Gastroesophageal sphincter (tissue), 4 donors: Measurements from ENCODE around the gene PIGB. TPM values are rescaled to one million over a fixed set of nuclear protein-coding genes. Genes with fewer than 3 reads are reported as not detected.
"Not testable (repeated sequence)": the region's sequence is repeated elsewhere in the genome, so short reads cannot be mapped to it uniquely, and the experiment has no call there.

ENCODE experiments used
- ATAC-seq: fragments of 150-250 bp; one replicate; pipeline ENCODE4 v1.9.1; 2016; ENCODE audit warnings: mild to moderate bottlenecking, moderate library complexity
- H3K27ac ChIP-seq, 4 donors: fragments of 200-600 bp; sonication (generic) in 3 of 4; 1 replicate in 3 of 4; 2 replicates in 1 of 4; pipeline ENCODE4 v1.5.1; 2016 to 2019
- H3K27me3 ChIP-seq: fragments of 200-600 bp; sonication (generic); one replicate; pipeline ENCODE4 v1.5.1; 2019
- H3K36me3 ChIP-seq, 2 donors: fragments of 200-600 bp; sonication (generic); one replicate each; pipeline ENCODE4 v1.5.1; 2019; ENCODE audit warnings: control low read depth in 1 of 2
- H3K4me1 ChIP-seq, 3 donors: fragments of 200-600 bp; sonication (generic); 1 replicate in 2 of 3; 2 replicates in 1 of 3; pipeline ENCODE4 v1.5.1; 2016 to 2019; ENCODE audit warnings: control low read depth in 2 of 3
- H3K4me3 ChIP-seq, 2 donors: fragments of 200-600 bp; sonication (generic); one replicate each; pipeline ENCODE4 v1.5.1; 2019; ENCODE audit warnings: mild to moderate bottlenecking in 1 of 2, moderate library complexity in 1 of 2
- H3K9me3 ChIP-seq, 3 donors: fragments of 200-600 bp; sonication (generic); one replicate each; pipeline ENCODE4 v1.5.1; 2017 to 2019; ENCODE audit warnings: control low read depth in 2 of 3
- EP300 ChIP-seq: sonication (generic); formaldehyde crosslinking; IDR thresholded peaks from one replicate; pipeline ENCODE4 v1.6.1; 2017; ENCODE audit warnings: antibody characterized with exemption, mild to moderate bottlenecking
- POLR2A ChIP-seq, 2 donors: fragments of 450-650 bp; IDR thresholded peaks; one replicate each; pipeline ENCODE4 v1.6.1; 2017; ENCODE audit warnings: antibody characterized with exemption in 2 of 2, mild to moderate bottlenecking in 2 of 2, moderate library complexity in 1 of 2
- POLR2AphosphoS5 ChIP-seq: sonication (generic); formaldehyde crosslinking; IDR thresholded peaks from one replicate; pipeline ENCODE4 v1.6.1; 2017; ENCODE audit warnings: antibody characterized with exemption
- WGBS, 2 donors: methylation state at CpG; one replicate each; pipeline ENCODE4 v1.1.5; 2018; ENCODE audit warnings: low coverage in 1 of 2; 5-methylcytosine and 5-hydroxymethylcytosine counted together
- total RNA-seq, 4 donors: library from RNA; depleted of rRNA; stranded (reverse); fragments of >200 nt; gene quantifications; one replicate each; pipeline ENCODE4 v1.1.0, GENCODE V29; 2016
- TF ChIP-seq, protein P1 (sequence below), 4 experiments: fragments of 200-600 bp in 2 of 4; fragments of 450-650 bp in 2 of 4; sonication (generic) in 1 of 4; IDR thresholded peaks; one replicate each; pipeline ENCODE4 v1.5.1; 2017 to 2019; ENCODE audit warnings: antibody characterized with exemption in 4 of 4, mild to moderate bottlenecking in 2 of 4, moderate library complexity in 2 of 4

The PIGB gene
- total RNA-seq, 4 donors from 2014 or later, result 7.0 to 14.0 (median 9.0) TPM

DNA sequence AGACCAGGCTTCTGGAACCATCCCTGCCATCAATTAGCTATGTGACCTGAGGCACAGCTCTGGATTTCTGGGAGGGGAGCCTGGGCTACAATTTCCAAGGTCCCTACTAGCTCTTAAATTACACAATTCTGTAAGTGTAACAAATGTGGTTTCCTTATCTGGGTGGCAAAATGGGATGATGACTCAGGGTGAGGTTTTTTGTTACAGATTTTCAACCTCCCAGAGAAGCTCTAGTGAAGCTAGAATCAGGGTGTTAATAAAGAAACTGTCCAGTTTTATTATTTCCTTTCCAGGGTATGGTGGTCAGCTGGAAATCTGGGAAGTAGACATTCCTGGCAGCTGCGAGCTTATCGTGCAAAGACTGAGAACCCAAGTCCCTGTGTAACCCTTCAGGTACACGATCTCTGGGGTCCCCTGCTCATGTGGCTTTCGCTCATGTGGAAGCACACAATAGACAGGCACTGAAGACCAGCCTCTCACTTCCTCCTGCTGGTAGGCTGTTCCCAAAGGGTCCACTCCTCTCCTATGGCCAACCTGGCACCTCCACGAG lies 36.7 kb upstream of the PIGB start:
- peaks cover 0 to 43% (median 5%) of the 10 kb centered on the region in 3 donors for H3K4me1 ChIP-seq

DNA sequence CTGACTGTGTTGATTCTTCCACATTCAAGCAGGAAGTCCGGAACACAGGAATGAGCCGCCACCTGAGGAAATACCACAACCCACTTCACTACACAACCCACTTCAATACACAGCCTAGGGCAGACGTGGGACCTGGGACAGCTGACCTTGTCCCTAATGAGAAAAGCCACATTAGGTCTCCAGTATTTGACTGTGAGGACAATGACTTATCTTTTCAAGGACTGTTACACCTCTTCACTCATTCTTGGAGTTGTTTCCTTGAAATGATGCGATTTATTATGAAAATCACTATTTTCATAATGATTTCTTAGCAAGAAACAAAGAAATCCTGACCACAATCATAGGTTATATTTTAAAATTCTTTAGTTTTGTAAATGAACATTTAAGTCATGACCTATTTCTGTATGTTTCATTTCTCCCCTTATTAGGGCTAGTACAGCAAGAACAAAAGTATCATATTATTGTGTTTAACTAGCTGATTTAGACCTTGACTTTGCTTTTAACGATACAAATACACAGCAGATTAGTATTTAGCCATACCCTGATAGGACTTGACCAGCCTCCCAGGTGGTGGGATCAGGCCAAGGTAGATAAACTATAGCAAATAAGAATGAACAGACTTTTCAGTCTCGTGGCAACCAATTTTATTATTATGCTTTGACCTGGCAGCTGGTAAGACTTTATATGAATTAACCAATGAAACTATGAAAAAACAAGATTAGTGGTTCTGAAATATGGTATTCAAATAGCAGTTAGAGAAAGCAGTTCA lies 35.5 kb upstream of the PIGB start:
- H3K36me3 ChIP-seq, result no peaks in the 10 kb centered on the region
- H3K9me3 ChIP-seq, result no peaks in the 10 kb centered on the region
- peak overlapping the region in 1 of 4 donors; percentile 22 for H3K27ac ChIP-seq
- no peak for ATAC-seq
- H3K4me1 ChIP-seq, result peaks cover 0 to 51% (median 5%) of the 10 kb centered on the region in 3 donors
- H3K4me3 ChIP-seq, result no peak overlapping the region
- no peak for TF ChIP-seq EP300
- TF ChIP-seq POLR2A (IDR thresholded peaks at IDR 0.05), result no peak
- no peak for TF ChIP-seq POLR2AphosphoS5
- TF ChIP-seq, protein P1, sequence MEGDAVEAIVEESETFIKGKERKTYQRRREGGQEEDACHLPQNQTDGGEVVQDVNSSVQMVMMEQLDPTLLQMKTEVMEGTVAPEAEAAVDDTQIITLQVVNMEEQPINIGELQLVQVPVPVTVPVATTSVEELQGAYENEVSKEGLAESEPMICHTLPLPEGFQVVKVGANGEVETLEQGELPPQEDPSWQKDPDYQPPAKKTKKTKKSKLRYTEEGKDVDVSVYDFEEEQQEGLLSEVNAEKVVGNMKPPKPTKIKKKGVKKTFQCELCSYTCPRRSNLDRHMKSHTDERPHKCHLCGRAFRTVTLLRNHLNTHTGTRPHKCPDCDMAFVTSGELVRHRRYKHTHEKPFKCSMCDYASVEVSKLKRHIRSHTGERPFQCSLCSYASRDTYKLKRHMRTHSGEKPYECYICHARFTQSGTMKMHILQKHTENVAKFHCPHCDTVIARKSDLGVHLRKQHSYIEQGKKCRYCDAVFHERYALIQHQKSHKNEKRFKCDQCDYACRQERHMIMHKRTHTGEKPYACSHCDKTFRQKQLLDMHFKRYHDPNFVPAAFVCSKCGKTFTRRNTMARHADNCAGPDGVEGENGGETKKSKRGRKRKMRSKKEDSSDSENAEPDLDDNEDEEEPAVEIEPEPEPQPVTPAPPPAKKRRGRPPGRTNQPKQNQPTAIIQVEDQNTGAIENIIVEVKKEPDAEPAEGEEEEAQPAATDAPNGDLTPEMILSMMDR (IDR thresholded peaks at IDR 0.05), result no peak
- 76 to 84% methylated on average over 3 to 6 of the region's 6 CpGs for WGBS, 2 donors
- no peaks in the 10 kb centered on the region for H3K27me3 ChIP-seq

More for the DNA sequence above, 36.7 kb upstream of the PIGB start:
- 49 to 80% methylated on average over 2 to 4 of the region's 5 CpGs for WGBS, 2 donors
- ATAC-seq, result peak; percentile 50
- Histone ChIP-seq H3K27me3 (no peaks in the 10 kb centered on the region), H3K36me3 (no peaks in the 10 kb centered on the region), H3K9me3 (no peaks in the 10 kb centered on the region), H3K27ac (peak overlapping the region; percentile 6 to 44 (median 24)), H3K4me3 (no peak overlapping the region)
- peak; percentile 14 for TF ChIP-seq POLR2AphosphoS5
- no peak for TF ChIP-seq POLR2A (IDR thresholded peaks at IDR 0.05)
- TF ChIP-seq, protein P1 (IDR thresholded peaks at IDR 0.05), result no peak
- no peak for TF ChIP-seq EP300

DNA sequence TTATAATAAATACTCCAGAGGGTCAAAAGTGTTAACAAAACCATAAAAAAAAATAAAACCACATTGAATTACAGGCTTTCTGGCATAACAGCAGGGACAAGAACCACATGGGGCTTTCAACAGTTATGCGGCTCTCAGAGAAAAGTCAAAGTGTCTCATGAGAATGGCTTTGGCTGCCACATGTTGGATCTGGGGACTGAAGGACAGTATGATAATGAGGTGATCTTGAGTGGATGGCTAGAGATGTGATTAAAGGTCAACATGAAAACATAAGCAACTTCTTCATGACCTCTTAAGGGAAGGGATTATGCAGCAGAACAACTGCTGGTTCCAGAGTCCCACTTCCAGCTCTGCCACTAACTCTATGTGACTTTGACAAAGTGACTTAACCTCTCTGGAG lies 34.6 kb upstream of the PIGB start:
- Histone ChIP-seq H3K27ac (no peak overlapping the region), H3K36me3 (no peaks in the 10 kb centered on the region), H3K4me1 (peaks cover 0 to 55% (median 5%) of the 10 kb centered on the region in 3 donors), H3K4me3 (no peak overlapping the region), H3K27me3 (no peaks in the 10 kb centered on the region), H3K9me3 (no peaks in the 10 kb centered on the region)
- 83 to 89% methylated on average over 1 of the region's 1 CpG for WGBS, 2 donors
- TF ChIP-seq POLR2A (IDR thresholded peaks at IDR 0.05), result no peak
- TF ChIP-seq, protein P1 (IDR thresholded peaks at IDR 0.05), result no peak
- TF ChIP-seq POLR2AphosphoS5, result no peak
- no peak for TF ChIP-seq EP300
- no peak for ATAC-seq

DNA sequence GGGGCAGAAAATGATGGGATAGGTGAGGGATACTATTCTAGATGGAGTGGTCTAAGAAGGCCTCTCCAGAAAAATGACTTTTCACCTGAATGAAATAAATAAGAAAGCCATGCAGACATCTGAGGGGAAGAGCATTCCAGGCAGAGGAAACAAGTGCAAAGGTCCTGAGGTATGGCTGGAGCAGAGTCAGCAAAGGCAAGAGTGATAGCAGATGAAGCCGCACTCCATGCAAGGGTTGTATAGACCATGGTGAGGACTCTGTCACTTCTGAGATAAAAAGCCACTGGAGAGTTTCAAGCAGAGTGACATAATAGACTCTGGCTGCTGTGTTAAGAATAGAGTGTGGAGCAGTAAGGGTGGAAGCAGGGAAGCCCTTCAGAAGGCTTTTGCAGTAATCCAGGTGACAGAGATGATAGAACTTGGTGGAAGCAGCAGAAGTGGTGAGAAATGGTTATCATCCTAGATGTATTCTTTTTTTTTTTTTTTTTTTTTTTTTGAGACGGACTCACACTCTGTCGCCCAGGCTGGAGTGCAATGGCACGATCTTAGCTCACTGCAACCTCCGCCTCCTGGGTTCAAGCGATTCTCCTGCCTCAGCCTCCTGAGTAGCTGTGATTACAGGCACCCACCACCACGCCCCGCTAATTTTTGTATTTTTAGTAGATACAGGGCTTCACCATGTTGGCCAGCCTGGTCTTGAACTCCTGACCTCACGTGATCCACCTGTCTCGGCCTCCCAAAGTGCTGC lies 32.4 kb upstream of the PIGB start:
- not testable (repeated sequence) for ATAC-seq, H3K36me3 ChIP-seq, H3K27me3 ChIP-seq, H3K27ac ChIP-seq, H3K4me3 ChIP-seq, H3K9me3 ChIP-seq
- WGBS, 2 donors, result 92 to 100% methylated on average over 1 to 10 of the region's 10 CpGs
- peaks cover 0 to 58% (median 5%) of the 10 kb centered on the region in 3 donors for H3K4me1 ChIP-seq

DNA sequence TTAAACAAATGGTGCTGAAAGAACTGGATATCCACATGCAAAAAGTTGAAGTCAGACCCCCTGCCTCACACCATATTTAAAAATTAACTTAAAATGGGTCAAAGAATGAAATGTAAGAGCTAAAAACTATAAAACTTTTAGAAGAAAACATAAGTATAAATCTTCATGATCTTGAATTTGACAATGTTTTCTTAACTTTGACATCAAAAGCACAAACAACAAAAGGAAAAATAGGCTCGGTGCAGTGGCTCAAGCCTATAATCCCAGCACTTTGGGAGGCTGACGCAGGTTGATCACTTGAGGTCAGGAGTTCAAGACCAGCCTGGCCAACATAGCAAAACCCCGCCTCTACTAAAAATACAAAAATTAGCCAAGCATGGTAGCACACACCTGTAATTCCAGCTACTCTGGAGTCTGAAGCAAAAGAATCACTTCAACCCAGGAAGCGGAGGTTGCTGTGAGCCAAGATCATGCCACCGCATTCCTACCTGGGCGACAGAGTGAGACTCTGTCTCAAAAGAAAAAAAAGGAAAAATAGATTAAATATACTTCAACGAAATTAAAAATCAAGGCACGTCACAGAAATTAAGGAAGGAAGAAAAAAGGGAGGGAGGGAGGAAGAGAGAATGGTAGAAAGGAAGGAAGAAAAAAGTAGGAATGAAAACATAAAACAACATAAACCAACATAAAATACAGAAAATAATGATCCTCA lies 30.9 kb upstream of the PIGB start:
- ATAC-seq, result no peak
- H3K36me3 ChIP-seq, result no peaks in the 10 kb centered on the region
- TF ChIP-seq, protein P1 (IDR thresholded peaks at IDR 0.05), result no peak
- no peak for TF ChIP-seq EP300
- 87 to 94% methylated on average over 7 to 8 of the region's 8 CpGs for WGBS, 2 donors
- no peaks in the 10 kb centered on the region for H3K9me3 ChIP-seq
- peak overlapping the region in 1 of 2 donors; percentile 68 for H3K4me3 ChIP-seq
- no peaks in the 10 kb centered on the region for H3K27me3 ChIP-seq
- H3K4me1 ChIP-seq, result peaks cover 0 to 43% (median 0%) of the 10 kb centered on the region in 3 donors
- H3K27ac ChIP-seq, result peak overlapping the region in 2 of 4 donors; percentile 95 to 97
